BJ (cell line): Measurements from ENCODE around the gene MISP. TPM values are rescaled to one million over a fixed set of nuclear protein-coding genes. Genes with fewer than 3 reads are reported as not detected.
"Not testable (repeated sequence)": the region's sequence is repeated elsewhere in the genome, so short reads cannot be mapped to it uniquely, and the experiment has no call there.

Experiments used
- CTCF ChIA-PET: fragments of 350-600 bp; formaldehyde crosslinking; extraction: SDS; loops from one replicate; lab custom pipeline; 2021; ENCODE audit warnings: antibody characterized with exemption, inconsistent platforms; lab: Yijun Ruan, JAX
- POLR2A ChIA-PET: fragments of 300-600 bp; sonication (Branson Sonifier 250); formaldehyde crosslinking; extraction: SDS; loops from one replicate; lab custom pipeline; 2021; ENCODE audit warnings: antibody characterized with exemption; lab: Charles Lee
- DNase-seq: peaks from one replicate; pipeline ENCODE4 v3.0.0-alpha.2; 2011; ENCODE audit warnings: low read depth
- H3K27me3 ChIP-seq: 2 replicates; pipeline ENCODE4 v1.6.0; 2011; ENCODE audit warnings: low read length; ENCODE audit not compliant: control insufficient read depth, insufficient read depth
- H3K36me3 ChIP-seq: 2 replicates; pipeline ENCODE4 v1.5.1; 2011; ENCODE audit warnings: low read length; ENCODE audit not compliant: control insufficient read depth, insufficient read depth
- H3K4me3 ChIP-seq: 2 replicates; pipeline ENCODE4 v1.5.1; 2011; ENCODE audit warnings: low read depth, mild to moderate bottlenecking, control low read depth, low read length
- polyA plus RNA-seq: library from polyadenylated mRNA; depleted of rRNA; stranded (reverse); fragments of >200 nt; gene quantifications from 2 replicates; pipeline ENCODE4 v1.2.3, GENCODE V29; 2011
- TF ChIP-seq, protein P1 (sequence below): IDR thresholded peaks from 2 replicates; pipeline ENCODE4 v1.5.1; 2011; ENCODE audit warnings: low read depth, mild to moderate bottlenecking, control low read depth, inconsistent platforms, low read length, moderate library complexity; ENCODE audit not compliant: insufficient read depth

MISP gene
- polyA plus RNA-seq, 1 experiment = 0.06 TPM

DNA sequence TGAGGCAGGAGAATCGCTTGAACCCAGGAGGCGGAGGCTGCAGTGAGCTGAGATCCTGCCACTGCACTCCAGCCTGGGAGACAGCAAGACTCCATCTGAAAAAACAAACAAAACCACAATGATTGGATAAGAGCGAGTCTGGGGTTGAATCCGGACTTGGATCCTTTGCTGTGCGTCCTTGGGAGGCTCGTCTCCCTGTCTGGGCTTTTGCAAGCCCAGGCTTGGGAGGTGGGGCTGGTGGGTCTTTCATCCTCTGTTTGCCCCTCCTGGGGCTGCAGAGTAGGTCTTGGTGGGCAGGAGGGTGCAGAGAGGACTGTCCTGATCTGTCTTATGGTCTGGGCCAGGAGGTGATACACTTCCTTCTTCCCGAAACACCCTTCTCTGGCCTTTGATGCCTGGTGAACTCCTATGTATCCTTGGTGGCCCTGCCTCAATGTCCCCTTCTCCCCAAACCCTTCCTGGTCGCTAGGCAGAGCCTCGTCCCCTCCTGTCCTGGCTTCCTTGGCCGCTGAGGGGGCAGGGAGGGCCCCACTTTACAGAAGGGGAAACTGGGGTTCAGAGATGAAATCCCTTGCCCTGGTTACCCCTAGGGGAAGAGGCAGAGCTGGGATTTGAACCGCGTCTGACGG is 25.3 kb upstream of the MISP start:
- CTCF ChIA-PET = interaction anchor here (1.7 kb wide), 1 partner anchor 9 kb away, joined by 7 read pairs; no protein-coding TSS in a partner anchor
- TF ChIP-seq, protein P1, sequence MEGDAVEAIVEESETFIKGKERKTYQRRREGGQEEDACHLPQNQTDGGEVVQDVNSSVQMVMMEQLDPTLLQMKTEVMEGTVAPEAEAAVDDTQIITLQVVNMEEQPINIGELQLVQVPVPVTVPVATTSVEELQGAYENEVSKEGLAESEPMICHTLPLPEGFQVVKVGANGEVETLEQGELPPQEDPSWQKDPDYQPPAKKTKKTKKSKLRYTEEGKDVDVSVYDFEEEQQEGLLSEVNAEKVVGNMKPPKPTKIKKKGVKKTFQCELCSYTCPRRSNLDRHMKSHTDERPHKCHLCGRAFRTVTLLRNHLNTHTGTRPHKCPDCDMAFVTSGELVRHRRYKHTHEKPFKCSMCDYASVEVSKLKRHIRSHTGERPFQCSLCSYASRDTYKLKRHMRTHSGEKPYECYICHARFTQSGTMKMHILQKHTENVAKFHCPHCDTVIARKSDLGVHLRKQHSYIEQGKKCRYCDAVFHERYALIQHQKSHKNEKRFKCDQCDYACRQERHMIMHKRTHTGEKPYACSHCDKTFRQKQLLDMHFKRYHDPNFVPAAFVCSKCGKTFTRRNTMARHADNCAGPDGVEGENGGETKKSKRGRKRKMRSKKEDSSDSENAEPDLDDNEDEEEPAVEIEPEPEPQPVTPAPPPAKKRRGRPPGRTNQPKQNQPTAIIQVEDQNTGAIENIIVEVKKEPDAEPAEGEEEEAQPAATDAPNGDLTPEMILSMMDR = no peak
- DNase-seq = no peak
- Histone ChIP-seq H3K36me3 (no peaks in the 10 kb centered on the region), H3K27me3 (peaks cover 2% of the 10 kb centered on the region; the same call in 1 of the 2 replicates), H3K4me3 (no peak overlapping the region)
- POLR2A ChIA-PET = no interaction called here

DNA sequence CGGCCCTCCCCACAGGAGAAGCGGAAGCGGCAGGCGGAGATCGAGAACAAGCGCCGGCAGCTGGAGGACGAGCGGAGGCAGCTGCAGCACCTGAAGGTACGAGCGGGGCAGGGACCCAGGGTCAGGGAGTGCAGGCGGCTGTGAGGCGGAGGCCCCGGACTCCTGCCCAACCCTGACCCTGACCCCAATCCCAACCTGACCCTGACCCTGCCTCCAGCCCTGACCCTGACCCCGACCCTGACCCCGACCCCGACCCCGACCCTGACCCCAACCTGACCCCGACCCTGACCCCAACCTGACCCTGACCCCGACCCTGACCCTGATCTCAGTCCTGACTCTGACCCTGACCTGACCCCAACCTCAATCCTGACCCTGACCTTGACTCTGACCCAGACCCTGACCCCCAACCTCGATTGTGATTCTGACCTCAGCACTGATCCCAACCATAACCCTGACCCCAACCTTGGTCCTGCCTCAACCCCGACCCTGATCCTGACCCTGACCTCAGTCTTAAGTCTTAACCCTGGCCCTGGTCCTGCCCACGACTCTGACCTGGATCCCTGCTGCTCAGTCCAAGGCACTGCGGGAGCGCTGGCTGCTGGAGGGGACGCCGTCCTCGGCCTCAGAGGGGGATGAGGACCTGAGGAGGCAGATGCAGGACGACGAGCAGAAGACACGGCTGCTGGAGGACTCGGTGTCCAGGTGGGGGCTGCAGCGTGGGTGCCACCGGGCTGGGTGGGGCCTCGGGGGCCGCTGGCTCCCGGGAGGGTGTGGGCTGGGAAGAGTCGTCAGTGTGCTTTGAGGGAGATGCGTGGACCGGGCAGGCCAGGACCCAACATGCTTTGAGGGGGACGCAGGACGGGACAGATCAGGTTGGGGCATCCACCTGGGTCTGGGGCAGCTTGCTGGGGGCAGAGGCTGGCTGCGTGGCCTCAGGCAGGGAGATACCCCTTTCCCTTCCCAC is 23.6 kb upstream of the MISP start:
- no peaks in the 10 kb centered on the region for H3K36me3 ChIP-seq
- TF ChIP-seq, protein P1 = no peak
- no peak overlapping the region for H3K4me3 ChIP-seq
- H3K27me3 ChIP-seq = no peaks in the 10 kb centered on the region
- ChIA-PET POLR2A (no interaction called here), CTCF (interaction anchor here (1.0 kb wide), 1 partner anchor 64 kb away, joined by 3 read pairs; no protein-coding TSS in a partner anchor)
- DNase-seq = no peak

DNA sequence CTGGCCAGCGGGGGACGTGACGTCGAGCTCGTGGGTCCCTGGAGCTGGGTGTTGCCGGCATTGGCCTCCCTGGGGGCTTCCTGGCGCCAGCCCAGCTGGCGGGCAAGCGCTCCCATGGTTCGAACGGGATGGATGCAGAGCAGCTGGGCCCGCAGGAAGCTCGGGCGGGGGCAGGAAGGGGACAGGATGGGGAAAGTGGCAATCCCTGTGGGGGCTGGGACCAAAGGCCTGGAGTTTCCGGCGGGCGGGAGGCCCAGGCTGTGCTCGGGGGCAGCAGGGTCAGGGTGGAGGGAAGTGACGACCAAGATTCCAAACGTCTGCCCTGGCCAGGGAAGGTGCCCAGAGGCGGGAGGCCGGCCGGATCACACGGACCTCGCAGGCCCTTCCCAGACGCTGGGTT is 22.9 kb upstream of the MISP start:
- TF ChIP-seq, protein P1 = no peak
- Histone ChIP-seq H3K4me3 (no peak overlapping the region), H3K36me3 (no peaks in the 10 kb centered on the region), H3K27me3 (no peaks in the 10 kb centered on the region)
- POLR2A ChIA-PET = no interaction called here
- DNase-seq = no peak
- CTCF ChIA-PET = interaction anchor here (1.0 kb wide), 1 partner anchor 64 kb away, joined by 3 read pairs; no protein-coding TSS in a partner anchor

DNA sequence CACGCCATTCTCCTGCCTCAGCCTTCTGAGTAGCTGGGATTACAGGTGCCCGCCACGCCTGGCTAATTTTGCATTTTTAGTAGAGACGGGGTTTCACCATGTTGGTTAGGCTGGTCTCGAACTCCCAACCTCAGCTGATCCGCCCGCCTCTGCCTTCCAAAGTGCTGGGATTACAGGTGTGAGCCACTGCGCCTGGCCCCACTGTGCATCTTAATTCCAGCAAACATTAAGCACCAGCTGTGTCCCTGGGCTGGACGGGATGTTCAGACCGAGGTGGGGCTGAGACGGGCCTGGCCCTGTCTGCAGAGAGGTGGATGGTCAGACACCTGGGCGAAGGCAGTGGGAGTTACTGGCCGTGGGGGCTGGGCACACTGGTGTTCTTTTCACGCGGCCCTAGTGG is 21.3 kb upstream of the MISP start:
- H3K27me3 ChIP-seq, POLR2A ChIA-PET, H3K36me3 ChIP-seq, CTCF ChIA-PET, DNase-seq, H3K4me3 ChIP-seq: not testable (repeated sequence)

DNA sequence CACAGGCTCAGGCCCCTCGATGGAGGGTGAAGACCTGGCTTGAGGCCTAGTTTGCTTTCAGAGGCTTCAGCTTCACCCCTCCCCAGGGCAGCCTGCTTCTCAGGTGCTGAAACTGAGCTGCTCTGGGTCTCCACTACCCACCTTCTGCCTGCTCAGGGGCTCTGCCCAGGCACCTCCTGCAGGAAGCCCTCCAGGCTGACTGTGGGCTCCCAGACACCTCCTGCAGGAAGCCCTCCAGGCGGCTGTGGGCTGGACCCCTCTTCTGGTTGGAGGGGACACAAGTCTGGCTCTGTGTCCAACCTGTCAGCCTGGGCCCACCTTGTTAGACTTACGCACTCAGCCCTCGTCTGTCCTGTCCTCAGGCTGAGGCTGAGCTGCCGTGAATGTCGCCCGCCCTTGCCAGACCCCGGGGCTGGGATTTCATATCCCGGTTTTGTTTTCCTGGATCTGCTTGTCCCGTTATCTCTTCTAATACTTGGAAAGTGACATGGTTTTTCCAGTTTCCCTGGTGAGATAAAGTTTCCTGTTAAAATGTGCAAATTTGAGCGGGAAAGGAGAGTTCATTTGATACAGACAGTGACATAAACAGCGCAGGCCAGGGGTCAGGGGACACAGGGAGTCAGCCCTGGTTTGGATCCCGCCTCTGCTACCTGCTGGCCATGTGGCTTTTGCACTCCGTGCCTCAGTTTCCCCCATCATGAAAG is 20.8 kb upstream of the MISP start:
- POLR2A ChIA-PET = no interaction called here
- no peak for DNase-seq
- CTCF ChIA-PET = interaction anchor here (0.9 to 1.9 kb wide), 3 partner anchors 13 to 146 kb away, joined by 3 to 4 read pairs (median 3); no protein-coding TSS in a partner anchor
- TF ChIP-seq, protein P1 = no peak
- no peak overlapping the region for H3K4me3 ChIP-seq
- H3K27me3 ChIP-seq = no peaks in the 10 kb centered on the region
- no peaks in the 10 kb centered on the region for H3K36me3 ChIP-seq
